Neural progenitor cell (in vitro differentiated cells): ENCODE measurements around the gene MAST2. TPM values are rescaled to one million over a fixed set of nuclear protein-coding genes. Genes with fewer than 3 reads are reported as not detected.

Experiments used
- DNase-seq: peaks from one replicate; pipeline ENCODE4 v3.0.0-alpha.2; 2016; ENCODE audit warnings: low spot score
- H2AFZ ChIP-seq: fragments of 200-600 bp; sonication (generic); replicated peaks from 2 replicates; pipeline ENCODE4 v1.6.1; 2016; ENCODE audit warnings: antibody characterized with exemption
- H3F3A ChIP-seq: fragments of 200-600 bp; sonication (generic); 2 replicates; pipeline ENCODE4 v1.6.1; 2016; ENCODE audit warnings: antibody characterized with exemption, low read depth
- H3K27ac ChIP-seq: fragments of 200-600 bp; sonication (generic); 2 replicates; pipeline ENCODE4 v1.5.1; 2016; ENCODE audit warnings: mild to moderate bottlenecking
- H3K27me3 ChIP-seq: fragments of 200-600 bp; sonication (generic); 2 replicates; pipeline ENCODE4 v1.6.1; 2016; ENCODE audit warnings: mild to moderate bottlenecking, moderate library complexity
- H3K36me3 ChIP-seq: fragments of 200-600 bp; sonication (generic); 2 replicates; pipeline ENCODE4 v1.5.1; 2016
- H3K4me1 ChIP-seq: fragments of 200-600 bp; sonication (generic); 2 replicates; pipeline ENCODE4 v1.6.1; 2016; ENCODE audit warnings: mixed run types
- H3K4me2 ChIP-seq: fragments of 200-600 bp; sonication (generic); 2 replicates; pipeline ENCODE4 v1.6.1; 2016
- H3K4me3 ChIP-seq: fragments of 200-600 bp; sonication (generic); 2 replicates; pipeline ENCODE4 v1.5.1; 2016
- H3K79me2 ChIP-seq: fragments of 200-600 bp; sonication (generic); 2 replicates; pipeline ENCODE4 v1.6.1; 2016; ENCODE audit warnings: low read depth
- H3K9ac ChIP-seq: fragments of 200-600 bp; sonication (generic); 2 replicates; pipeline ENCODE4 v1.6.1; 2016
- H3K9me3 ChIP-seq: fragments of 200-600 bp; sonication (generic); 2 replicates; pipeline ENCODE4 v1.5.1; 2016; ENCODE audit warnings: low read depth
- H4K20me1 ChIP-seq: fragments of 200-600 bp; sonication (generic); 2 replicates; pipeline ENCODE4 v1.6.1; 2016; ENCODE audit warnings: low read depth
- H3K27ac Mint-ChIP-seq: 3 replicates; pipeline ENCODE4 v1.8.0; 2021; ENCODE audit warnings: mixed read lengths
- H3K27me3 Mint-ChIP-seq: 2 replicates; pipeline ENCODE4 v1.8.0; 2022; ENCODE audit warnings: low read depth, mild to moderate bottlenecking, inconsistent platforms, moderate library complexity, mixed read lengths; ENCODE audit not compliant: insufficient read depth
- H3K36me3 Mint-ChIP-seq: 3 replicates; pipeline ENCODE4 v1.8.0; 2021; ENCODE audit warnings: mixed read lengths
- H3K4me1 Mint-ChIP-seq: 3 replicates; pipeline ENCODE4 v1.8.0; 2021; ENCODE audit warnings: mixed read lengths
- H3K4me3 Mint-ChIP-seq: 3 replicates; pipeline ENCODE4 v1.8.0; 2021; ENCODE audit warnings: mild to moderate bottlenecking, moderate library complexity, mixed read lengths
- H3K9me3 Mint-ChIP-seq: 3 replicates; pipeline ENCODE4 v1.8.0; 2020; ENCODE audit warnings: mixed read lengths
- CTCF ChIP-seq: fragments of 200-600 bp; sonication (generic); IDR thresholded peaks from 2 replicates; pipeline ENCODE4 v1.5.1; 2017; ENCODE audit warnings: antibody characterized with exemption, mild to moderate bottlenecking
- EZH2 ChIP-seq: fragments of 200-600 bp; sonication (generic); IDR thresholded peaks from 2 replicates; pipeline ENCODE4 v1.6.1; 2017; ENCODE audit warnings: antibody characterized with exemption, mild to moderate bottlenecking, moderate library complexity
- EZH2phosphoT487 ChIP-seq: fragments of 200-600 bp; sonication (generic); IDR thresholded peaks from 2 replicates; pipeline ENCODE4 v1.6.1; 2017; ENCODE audit warnings: antibody characterized with exemption
- total RNA-seq: library from RNA; depleted of rRNA; stranded (reverse); fragments of >200 nt; gene quantifications from 2 replicates; pipeline ENCODE4 v1.2.3, GENCODE V29; 2015; ENCODE audit warnings: low replicate concordance

The MAST2 gene
- total RNA-seq, 1 donor from 2014 or later = 5.5 TPM

- Mint-ChIP-seq H3K4me1 (peaks cover 22% of the 10 kb centered on the region), H3K36me3 (peaks cover 3% of the 10 kb centered on the region), H3K27me3 (peaks cover 2% of the 10 kb centered on the region), H3K4me3 (no peak overlapping the region), H3K9me3 (no peaks in the 10 kb centered on the region), H3K27ac (no peak overlapping the region)
- H3F3A ChIP-seq = no peaks in the 10 kb centered on the region
- peaks cover 3% of the 10 kb centered on the region for H3K79me2 ChIP-seq
- H4K20me1 ChIP-seq = no peaks in the 10 kb centered on the region
- no peak overlapping the region for H3K27ac ChIP-seq
- no peaks in the 10 kb centered on the region for H3K36me3 ChIP-seq
- no peak overlapping the region for H2AFZ ChIP-seq
- no peaks in the 10 kb centered on the region for H3K27me3 ChIP-seq
- DNase-seq = no peak
- H3K4me2 ChIP-seq = no peak overlapping the region
- H3K4me1 ChIP-seq = peaks cover 6% of the 10 kb centered on the region
- no peak overlapping the region for H3K4me3 ChIP-seq
- TF ChIP-seq CTCF (no peak), EZH2 (no peak), EZH2phosphoT487 (no peak)
- H3K9me3 ChIP-seq = no peaks in the 10 kb centered on the region
- H3K9ac ChIP-seq = no peak overlapping the region
Measured at GRCh38 chr1:45913731-45914501, 110.5 kb downstream of the MAST2 start.

- Histone ChIP-seq H2AFZ (no peak overlapping the region), H3K4me2 (no peak overlapping the region), H3K4me1 (peaks cover 6% of the 10 kb centered on the region), H3K36me3 (no peaks in the 10 kb centered on the region), H3K9ac (no peak overlapping the region), H3F3A (no peaks in the 10 kb centered on the region), H4K20me1 (no peaks in the 10 kb centered on the region), H3K4me3 (no peak overlapping the region), H3K27me3 (no peaks in the 10 kb centered on the region), H3K9me3 (no peaks in the 10 kb centered on the region), H3K27ac (no peak overlapping the region), H3K79me2 (peaks cover 3% of the 10 kb centered on the region)
- H3K27ac Mint-ChIP-seq = no peak overlapping the region
- peaks cover 20% of the 10 kb centered on the region for H3K4me1 Mint-ChIP-seq
- TF ChIP-seq EZH2phosphoT487 (no peak), CTCF (no peak), EZH2 (no peak)
- H3K36me3 Mint-ChIP-seq = peaks cover 7% of the 10 kb centered on the region
- no peaks in the 10 kb centered on the region for H3K9me3 Mint-ChIP-seq
- DNase-seq = no peak
- H3K27me3 Mint-ChIP-seq = peaks cover 2% of the 10 kb centered on the region
- no peak overlapping the region for H3K4me3 Mint-ChIP-seq
Measured at GRCh38 chr1:45914836-45915235, 111.4 kb downstream of the MAST2 start.

GRCh38 chr1:45922374-45922773, 119.0 kb downstream of the MAST2 start:
- H3K27ac Mint-ChIP-seq = no peak overlapping the region
- H3K27me3 ChIP-seq = peaks cover 5% of the 10 kb centered on the region
- no peak overlapping the region for H3K9ac ChIP-seq
- H2AFZ ChIP-seq = no peak overlapping the region
- no peaks in the 10 kb centered on the region for H3K9me3 Mint-ChIP-seq
- no peak overlapping the region for H3K4me3 Mint-ChIP-seq
- TF ChIP-seq EZH2phosphoT487 (no peak), EZH2 (no peak), CTCF (no peak)
- no peaks in the 10 kb centered on the region for H3K9me3 ChIP-seq
- H3K4me3 ChIP-seq = no peak overlapping the region
- no peaks in the 10 kb centered on the region for H3K36me3 ChIP-seq
- H3K4me2 ChIP-seq = no peak overlapping the region
- no peak overlapping the region for H3K27ac ChIP-seq
- peaks cover 14% of the 10 kb centered on the region for H4K20me1 ChIP-seq
- H3K79me2 ChIP-seq = no peaks in the 10 kb centered on the region
- no peak for DNase-seq
- H3K27me3 Mint-ChIP-seq = peaks cover 9% of the 10 kb centered on the region
- peaks cover 8% of the 10 kb centered on the region for H3F3A ChIP-seq
- H3K4me1 Mint-ChIP-seq = peaks cover 25% of the 10 kb centered on the region
- peaks cover 7% of the 10 kb centered on the region for H3K36me3 Mint-ChIP-seq
- H3K4me1 ChIP-seq = peaks cover 28% of the 10 kb centered on the region
